Activated CD8-positive, alpha-beta T cell treated with anti-CD3 and anti-CD28 coated beads for 36 hours (primary cell): ENCODE data around the gene ANKZF1. TPM values are rescaled to one million over a fixed set of nuclear protein-coding genes. Genes with fewer than 3 reads are reported as not detected.
A peak's percentile ranks its signal among the peaks of the same experiment; 100 is the strongest.

ENCODE experiments used
- ATAC-seq: fragments of 200-7000 bp; cut with Tn5 transposase; one replicate; pipeline ENCODE4 v1.10.0; 2021; ENCODE audit warnings: mild to moderate bottlenecking, moderate library complexity
- CTCF ChIA-PET: fragments of 350-600 bp; sonication (Branson Sonifier 250); formaldehyde crosslinking; loops from one replicate; lab custom pipeline; 2021; ENCODE audit warnings: antibody characterized with exemption; lab: Charles Lee
- POLR2A ChIA-PET: fragments of 350-600 bp; sonication (Branson Sonifier 250); formaldehyde crosslinking; loops from one replicate; lab custom pipeline; 2021; ENCODE audit warnings: antibody characterized with exemption; lab: Charles Lee
- DNase-seq: peaks from one replicate; pipeline ENCODE4 v3.0.0-alpha.2; 2020
- H3K27ac Mint-ChIP-seq: one replicate; pipeline ENCODE4 v1.8.0; 2021; ENCODE audit warnings: mild to moderate bottlenecking, mixed read lengths
- H3K27me3 Mint-ChIP-seq: one replicate; pipeline ENCODE4 v1.8.0; 2021; ENCODE audit warnings: mixed read lengths
- H3K36me3 Mint-ChIP-seq: one replicate; pipeline ENCODE4 v1.8.0; 2021; ENCODE audit warnings: low read depth, mixed read lengths
- H3K4me1 Mint-ChIP-seq: one replicate; pipeline ENCODE4 v1.8.0; 2021; ENCODE audit warnings: low read depth, mixed read lengths
- H3K4me3 Mint-ChIP-seq: one replicate; pipeline ENCODE4 v1.8.0; 2021; ENCODE audit warnings: mild to moderate bottlenecking, moderate library complexity, mixed read lengths
- H3K9me3 Mint-ChIP-seq: one replicate; pipeline ENCODE4 v1.8.0; 2021; ENCODE audit warnings: mixed read lengths
- CTCF ChIP-seq: fragments of 200-600 bp; IDR thresholded peaks from one replicate; pipeline ENCODE4 v1.8.0; 2022; ENCODE audit warnings: antibody characterized with exemption, mild to moderate bottlenecking
- intact Hi-C: fragments of 100-400 bp; cut with micrococcal nuclease; formaldehyde crosslinking; loops from one replicate; pipeline ENCODE4 v1.10.0; 2022
- total RNA-seq, 2 experiments: library from RNA; stranded (reverse); gene quantifications; one replicate each; pipeline ENCODE4 v1.2.3, GENCODE V29; 2021

Gene ANKZF1
- total RNA-seq, 2 experiments from 2014 or later, result 216 to 217 TPM

GRCh38 chr2:219261024-219261855 is 31.6 kb downstream of the ANKZF1 start:
- ATAC-seq, result peak; percentile 26
- Mint-ChIP-seq H3K9me3 (no peaks in the 10 kb centered on the region), H3K27me3 (peaks cover 1% of the 10 kb centered on the region), H3K36me3 (no peaks in the 10 kb centered on the region), H3K4me3 (no peak overlapping the region), H3K27ac (no peak overlapping the region), H3K4me1 (peaks cover 11% of the 10 kb centered on the region)
- no peak for DNase-seq
- intact Hi-C loops, result no loop called here
- POLR2A ChIA-PET, result interaction anchor here (0.7 to 2.9 kb wide), 6 partner anchors 8 to 97 kb away, joined by 3 to 19 read pairs (median 3); partner anchors contain the start of genes ATG9A, TUBA4A and TUBA4B
- no peak for TF ChIP-seq CTCF
- CTCF ChIA-PET, result interaction anchor here (0.6 to 5.2 kb wide), 7 partner anchors 9 to 281 kb away, joined by 3 to 61 read pairs (median 4); partner anchors contain the start of genes DNAJB2 and TUBA4B

GRCh38 chr2:219266232-219266631 is 36.6 kb downstream of the ANKZF1 start:
- ATAC-seq, result no peak
- Mint-ChIP-seq H3K4me1 (peaks cover 2% of the 10 kb centered on the region), H3K4me3 (no peak overlapping the region), H3K36me3 (no peaks in the 10 kb centered on the region), H3K9me3 (no peaks in the 10 kb centered on the region), H3K27me3 (peaks cover 1% of the 10 kb centered on the region), H3K27ac (no peak overlapping the region)
- ChIA-PET POLR2A (interaction anchor here (2.6 kb wide), 1 partner anchor 11 kb away, joined by 13 read pairs; the partner anchor contains the start of gene TUBA4A), CTCF (interaction anchor here (1.9 to 2.2 kb wide), 2 partner anchors 11 to 32 kb away, joined by 6 to 11 read pairs; no protein-coding TSS in a partner anchor)
- no peak for DNase-seq
- intact Hi-C loops, result no loop called here
- no peak for TF ChIP-seq CTCF

- Mint-ChIP-seq H3K4me3 (no peak overlapping the region), H3K4me1 (no peaks in the 10 kb centered on the region), H3K9me3 (no peaks in the 10 kb centered on the region), H3K27me3 (no peaks in the 10 kb centered on the region), H3K27ac (no peak overlapping the region), H3K36me3 (no peaks in the 10 kb centered on the region)
- no peak for DNase-seq
- POLR2A ChIA-PET, result interaction anchor here (1.1 to 2.6 kb wide), 2 partner anchors 9 to 12 kb away, joined by 3 to 13 read pairs; partner anchors contain the start of gene TUBA4A
- CTCF ChIA-PET, result interaction anchor here (0.6 to 2.2 kb wide), 3 partner anchors 11 to 111 kb away, joined by 3 to 11 read pairs (median 6); no protein-coding TSS in a partner anchor
- intact Hi-C loops, result no loop called here
- no peak for ATAC-seq
- TF ChIP-seq CTCF, result no peak
These were observed 37.3 kb downstream of the ANKZF1 start for GRCh38 chr2:219266886-219267285.

- Mint-ChIP-seq H3K27ac (no peak overlapping the region), H3K27me3 (no peaks in the 10 kb centered on the region), H3K4me1 (no peaks in the 10 kb centered on the region), H3K9me3 (no peaks in the 10 kb centered on the region), H3K4me3 (no peak overlapping the region), H3K36me3 (no peaks in the 10 kb centered on the region)
- intact Hi-C loops, result no loop called here
- TF ChIP-seq CTCF, result no peak
- ATAC-seq, result no peak
- ChIA-PET CTCF (interaction anchor here (1.6 kb wide), 1 partner anchor 9 kb away, joined by 4 read pairs; no protein-coding TSS in a partner anchor), POLR2A (no interaction called here)
- DNase-seq, result no peak
These were observed 38.7 kb downstream of the ANKZF1 start for GRCh38 chr2:219268294-219268693.
